HG03575 (cell line): ENCODE measurements around the gene RCHY1.

Experiments used
- ATAC-seq: cut with Tn5 transposase; IDR thresholded peaks from one replicate; pipeline ENCODE4 v1.9.1; 2021; ENCODE audit not compliant: unreplicated experiment, insufficient number of reproducible peaks, low FRiP score; ENCODE audit errors: extremely low read depth

Gene RCHY1

DNA sequence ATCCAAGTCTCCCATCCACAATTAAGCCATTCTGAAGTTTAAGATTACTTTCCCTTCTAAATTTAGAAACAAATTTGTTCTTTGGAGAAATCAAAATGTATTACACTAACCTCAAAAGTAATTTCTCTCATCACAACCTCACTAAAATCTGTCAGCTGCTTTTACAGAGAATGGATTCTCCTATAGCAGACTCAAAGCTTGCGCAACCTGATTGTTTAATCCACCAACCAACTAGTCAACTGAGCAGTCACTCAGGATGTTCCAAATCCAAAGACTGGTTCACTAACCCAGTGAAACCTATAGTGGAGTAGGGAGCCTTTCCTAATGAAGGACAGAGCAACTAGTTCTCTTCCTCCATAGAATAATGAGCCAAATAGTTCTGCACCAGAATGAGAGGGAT lies 44.3 kb downstream of the RCHY1 start:
- ATAC-seq = no peak

DNA sequence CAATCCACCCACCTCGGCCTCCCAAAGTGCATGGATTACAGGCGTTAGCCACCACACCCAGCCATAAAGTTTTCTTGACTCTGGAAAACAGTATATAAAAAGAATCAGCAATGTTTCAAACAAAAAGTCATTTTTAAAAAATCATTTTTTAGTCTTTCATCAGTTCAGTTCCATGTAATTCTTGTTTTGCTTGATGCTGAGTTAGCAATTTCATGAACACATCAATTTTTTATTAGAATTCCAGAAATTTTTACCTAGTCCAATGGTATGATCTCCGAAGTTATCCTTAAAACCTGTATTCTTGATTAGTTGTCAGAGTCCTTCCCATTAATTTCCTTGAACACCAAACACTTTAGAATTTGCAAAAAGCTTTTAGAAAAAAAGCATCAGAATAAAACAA lies 56.8 kb downstream of the RCHY1 start:
- ATAC-seq = no peak

DNA sequence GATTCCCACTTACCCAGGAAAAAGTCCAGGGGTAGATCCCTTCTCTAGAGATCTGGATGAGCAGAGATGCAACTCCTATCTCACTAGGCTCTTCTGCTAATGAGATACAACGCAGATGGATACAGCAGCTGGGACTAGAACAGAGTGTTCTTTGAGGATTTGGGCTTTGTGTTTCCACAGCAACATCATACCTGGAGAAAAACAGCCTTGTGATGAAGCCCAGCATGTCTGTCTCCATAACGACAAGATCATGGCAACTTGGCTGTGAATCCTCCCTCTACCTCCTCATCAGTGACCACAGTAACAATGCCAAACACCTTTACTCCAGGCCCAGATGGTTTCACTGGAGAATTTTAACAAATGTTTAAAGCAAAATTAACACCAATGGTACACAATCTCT lies 80.1 kb downstream of the RCHY1 start:
- no peak for ATAC-seq

DNA sequence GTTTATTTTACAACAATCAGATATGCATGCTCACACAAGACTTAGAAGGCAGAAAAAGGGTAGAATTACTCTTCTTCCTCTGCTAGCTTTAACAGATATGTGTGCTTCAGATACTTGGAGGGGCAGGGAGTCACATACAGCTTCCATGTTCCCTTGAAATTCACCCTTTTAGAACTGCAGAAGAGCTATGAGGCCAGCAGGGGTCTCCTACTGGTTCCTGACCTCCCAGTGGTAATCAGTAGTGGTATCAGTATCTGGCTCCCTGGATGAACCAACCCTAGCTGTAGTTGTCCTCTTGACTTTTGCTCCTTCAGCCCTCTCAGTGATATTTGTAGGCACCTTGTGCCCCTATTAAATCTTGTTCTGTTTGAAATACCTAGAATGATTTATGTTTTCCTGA lies 81.5 kb downstream of the RCHY1 start:
- no peak for ATAC-seq

DNA sequence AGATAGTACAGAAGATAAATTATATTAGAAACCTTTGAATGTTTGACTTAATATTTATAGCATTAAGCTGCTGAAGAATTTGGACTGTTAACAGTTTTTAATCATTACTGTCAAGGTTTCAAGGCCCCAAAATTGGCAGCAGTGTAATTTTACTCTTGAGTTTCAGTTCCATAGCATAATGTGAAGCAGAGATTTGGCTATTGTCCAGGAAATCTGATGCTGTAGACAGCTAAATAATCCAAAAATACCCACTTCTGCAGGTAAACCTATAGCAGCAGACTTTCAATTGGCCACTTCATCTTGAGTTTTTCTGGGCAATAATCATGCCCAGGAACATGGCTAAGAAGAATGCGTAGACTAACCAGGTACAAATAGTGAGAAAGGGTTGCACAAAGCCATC lies 85.0 kb downstream of the RCHY1 start:
- no peak for ATAC-seq
